Smooth muscle cell (in vitro differentiated cells): ENCODE measurements around the gene KCNAB1. TPM values are rescaled to one million over a fixed set of nuclear protein-coding genes. Genes with fewer than 3 reads are reported as not detected.

Experiments used
- DNase-seq: peaks from one replicate; lab custom pipeline; 2025; ENCODE audit not compliant: unreplicated experiment; lab: John Stamatoyannopoulos, UW
- H2AFZ ChIP-seq: fragments of 200-600 bp; sonication (generic); 2 replicates; pipeline ENCODE4 v1.6.0; 2016; ENCODE audit warnings: antibody characterized with exemption, low read depth, mild to moderate bottlenecking
- H3F3A ChIP-seq: fragments of 200-600 bp; sonication (generic); 2 replicates; pipeline ENCODE4 v1.6.0; 2017; ENCODE audit warnings: antibody characterized with exemption, low read depth
- H3K27ac ChIP-seq: fragments of 200-600 bp; sonication (generic); 2 replicates; pipeline ENCODE4 v1.5.1; 2016; ENCODE audit warnings: low read depth, mild to moderate bottlenecking
- H3K27me3 ChIP-seq: fragments of 200-600 bp; sonication (generic); 2 replicates; pipeline ENCODE4 v1.6.1; 2016; ENCODE audit warnings: low read depth, mild to moderate bottlenecking
- H3K36me3 ChIP-seq: fragments of 200-600 bp; sonication (generic); 2 replicates; pipeline ENCODE4 v1.5.1; 2016; ENCODE audit warnings: low read depth
- H3K4me1 ChIP-seq: fragments of 200-600 bp; sonication (generic); 2 replicates; pipeline ENCODE4 v1.5.1; 2016; ENCODE audit warnings: low read depth
- H3K4me2 ChIP-seq: fragments of 200-600 bp; sonication (generic); 2 replicates; pipeline ENCODE4 v1.6.0; 2016; ENCODE audit warnings: mild to moderate bottlenecking
- H3K4me3 ChIP-seq: fragments of 200-600 bp; sonication (generic); 2 replicates; pipeline ENCODE4 v1.5.1; 2016; ENCODE audit warnings: mild to moderate bottlenecking
- H3K79me2 ChIP-seq: fragments of 200-600 bp; sonication (generic); 2 replicates; pipeline ENCODE4 v1.6.0; 2016; ENCODE audit warnings: low read depth, mild to moderate bottlenecking
- H3K9ac ChIP-seq: fragments of 200-600 bp; sonication (generic); 2 replicates; pipeline ENCODE4 v1.6.0; 2016; ENCODE audit warnings: low read depth
- H3K9me3 ChIP-seq: fragments of 200-600 bp; sonication (generic); replicated peaks from 2 replicates; pipeline ENCODE4 v1.5.1; 2016; ENCODE audit warnings: low read depth
- H4K20me1 ChIP-seq: fragments of 200-600 bp; sonication (generic); 2 replicates; pipeline ENCODE4 v1.6.0; 2016; ENCODE audit warnings: low read depth
- CTCF ChIP-seq: fragments of 200-600 bp; sonication (generic); IDR thresholded peaks from 2 replicates; pipeline ENCODE4 v1.5.1; 2017; ENCODE audit warnings: borderline replicate concordance, mild to moderate bottlenecking, antibody characterized with exemption; ENCODE audit not compliant: insufficient read depth, poor library complexity, severe bottlenecking
- WGBS: methylation state at CpG from one replicate; pipeline ENCODE4 v1.1.7; 2016; ENCODE audit warnings: low lambda C conversion rate; 5-methylcytosine and 5-hydroxymethylcytosine counted together
- polyA plus RNA-seq: library from polyadenylated mRNA; unstranded; fragments of >200 nt; fragmentation: Nextera tagmentation; extraction: Ambion mirVana; gene quantifications from 2 replicates; pipeline ENCODE4 v1.2.1, GENCODE V29; 2016
- total RNA-seq: library from RNA; depleted of rRNA; stranded (reverse); fragments of >200 nt; gene quantifications from 2 replicates; pipeline ENCODE4 v1.2.3, GENCODE V29; 2014

Gene KCNAB1
- total and polyA plus RNA-seq, 2 experiments from 2014 or later = 0.36 to 1.0 TPM

DNA sequence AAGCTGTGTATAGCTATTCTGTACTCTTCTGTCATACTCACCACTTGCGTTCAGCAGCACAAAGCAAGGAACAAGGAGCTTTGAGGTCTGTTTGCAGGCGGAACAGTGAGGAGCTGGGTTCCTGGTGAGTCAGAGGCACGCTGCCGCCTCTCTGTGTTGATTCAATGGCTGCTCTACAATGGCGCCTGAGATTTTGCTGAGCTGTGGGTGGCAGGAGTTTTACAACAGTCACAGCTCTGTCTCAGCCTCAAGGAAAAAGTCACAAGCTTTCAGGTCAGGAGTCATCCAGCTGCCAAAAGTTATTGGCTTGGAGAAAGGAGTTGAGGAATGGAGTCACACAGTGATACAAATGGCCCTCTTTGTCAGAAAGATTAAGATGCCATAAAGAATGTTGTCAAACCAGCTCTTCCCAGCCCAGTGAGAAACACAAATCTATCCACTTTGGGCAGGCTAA lies 336.4 kb downstream of the KCNAB1 start:
- Histone ChIP-seq H3K79me2 (no peaks in the 10 kb centered on the region), H4K20me1 (no peaks in the 10 kb centered on the region), H3K4me2 (peak overlapping the region; percentile 29), H3K36me3 (no peaks in the 10 kb centered on the region), H3K27me3 (no peaks in the 10 kb centered on the region), H3F3A (no peaks in the 10 kb centered on the region), H3K9ac (no peak overlapping the region), H3K4me1 (peaks cover 6% of the 10 kb centered on the region), H3K27ac (peak overlapping the region; percentile 84), H3K9me3 (no peaks in the 10 kb centered on the region), H2AFZ (peak overlapping the region; percentile 73), H3K4me3 (no peak overlapping the region)
- no peak for TF ChIP-seq CTCF
- under 1% methylated on average over 5 of the region's 5 CpGs for WGBS
- DNase-seq = no peak

DNA sequence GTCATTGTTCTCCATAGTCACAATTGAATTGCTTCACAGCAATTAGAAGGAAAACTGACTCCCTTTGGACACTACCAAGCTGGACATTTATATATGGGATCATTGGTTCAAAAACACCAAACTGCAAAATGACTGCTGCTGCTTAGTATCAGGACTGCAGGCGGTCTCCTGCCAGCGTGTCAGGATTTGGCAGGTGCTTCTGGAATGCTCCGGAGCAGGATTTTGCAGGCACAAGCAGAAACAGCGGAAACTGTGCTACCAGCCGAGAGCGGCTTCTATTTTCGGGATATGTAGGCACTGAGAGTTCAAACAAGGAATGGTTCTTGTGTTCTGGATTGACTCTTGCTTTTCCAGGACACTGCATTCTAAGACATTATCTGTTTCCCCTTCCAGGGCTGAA lies 339.1 kb downstream of the KCNAB1 start:
- TF ChIP-seq CTCF = no peak
- H3K4me2 ChIP-seq = no peak overlapping the region
- peaks cover 6% of the 10 kb centered on the region for H3K4me1 ChIP-seq
- no peak overlapping the region for H3K9ac ChIP-seq
- H3K27ac ChIP-seq = no peak overlapping the region
- no peaks in the 10 kb centered on the region for H3K27me3 ChIP-seq
- H3K79me2 ChIP-seq = no peaks in the 10 kb centered on the region
- no peaks in the 10 kb centered on the region for H4K20me1 ChIP-seq
- no peak overlapping the region for H3K4me3 ChIP-seq
- DNase-seq = no peak
- no peaks in the 10 kb centered on the region for H3K9me3 ChIP-seq
- H2AFZ ChIP-seq = no peak overlapping the region
- H3F3A ChIP-seq = no peaks in the 10 kb centered on the region
- 84% methylated on average over 7 of the region's 7 CpGs for WGBS
- H3K36me3 ChIP-seq = no peaks in the 10 kb centered on the region

DNA sequence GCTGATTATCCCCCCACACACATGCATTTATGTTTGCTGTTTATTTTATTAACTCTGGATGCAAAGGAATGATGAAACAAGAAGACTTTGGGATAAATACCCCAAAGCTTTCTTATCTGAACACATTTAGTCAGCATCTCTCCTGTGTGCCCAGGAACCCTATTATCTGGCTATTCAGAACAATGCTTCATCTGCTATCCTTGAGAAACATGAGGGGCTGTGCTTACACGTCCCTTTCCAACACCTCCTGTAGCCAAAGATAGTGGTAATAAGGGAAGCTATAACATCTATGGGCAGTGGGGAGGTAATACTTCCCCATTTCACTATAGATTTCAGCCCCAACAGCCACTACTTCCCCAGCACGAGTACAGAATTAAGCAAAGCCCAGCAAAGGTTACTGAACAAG lies 339.8 kb downstream of the KCNAB1 start:
- Histone ChIP-seq H3K9me3 (no peaks in the 10 kb centered on the region), H3K4me3 (no peak overlapping the region)
- TF ChIP-seq CTCF = no peak

DNA sequence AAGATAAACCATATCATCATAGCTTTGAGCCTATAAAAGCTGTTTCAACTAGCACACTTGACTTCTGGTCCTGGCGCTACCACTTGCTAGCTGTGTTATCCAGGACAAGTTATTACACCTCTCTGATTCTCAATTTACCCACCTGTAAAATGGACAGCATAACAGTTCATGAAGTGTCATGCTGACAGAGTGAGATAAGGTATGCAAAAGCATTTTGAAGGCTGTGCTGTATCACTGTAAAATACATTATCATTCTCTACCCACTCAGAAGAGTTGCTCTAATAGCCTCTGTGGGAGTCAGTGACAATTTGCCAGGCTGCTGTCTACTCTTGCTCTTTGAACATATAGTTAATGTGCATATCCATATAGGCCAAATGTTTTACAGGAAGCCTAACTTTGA lies 341.5 kb downstream of the KCNAB1 start:
- no peaks in the 10 kb centered on the region for H3K9me3 ChIP-seq
- TF ChIP-seq CTCF = no peak

More for the DNA sequence above, 339.8 kb downstream of the KCNAB1 start:
- Histone ChIP-seq H4K20me1 (no peaks in the 10 kb centered on the region), H2AFZ (no peak overlapping the region), H3K27me3 (no peaks in the 10 kb centered on the region), H3K27ac (no peak overlapping the region), H3K79me2 (no peaks in the 10 kb centered on the region), H3K36me3 (no peaks in the 10 kb centered on the region), H3F3A (no peaks in the 10 kb centered on the region), H3K4me2 (no peak overlapping the region), H3K4me1 (peaks cover 6% of the 10 kb centered on the region), H3K9ac (no peak overlapping the region)
- DNase-seq = no peak
- WGBS = 67% methylated on average over 2 of the region's 2 CpGs

More for the DNA sequence above, 341.5 kb downstream of the KCNAB1 start:
- no peaks in the 10 kb centered on the region for H3K36me3 ChIP-seq
- H3K4me3 ChIP-seq = no peak overlapping the region
- H3K9ac ChIP-seq = no peak overlapping the region
- H3K27me3 ChIP-seq = no peaks in the 10 kb centered on the region
- 89% methylated on average over 1 of the region's 1 CpG for WGBS
- no peaks in the 10 kb centered on the region for H3K79me2 ChIP-seq
- no peaks in the 10 kb centered on the region for H3F3A ChIP-seq
- no peak overlapping the region for H3K4me2 ChIP-seq
- no peak overlapping the region for H2AFZ ChIP-seq
- H4K20me1 ChIP-seq = no peaks in the 10 kb centered on the region
- H3K27ac ChIP-seq = no peak overlapping the region
- no peaks in the 10 kb centered on the region for H3K4me1 ChIP-seq
- DNase-seq = no peak
